AG04450 (cell line): ENCODE results near the gene IMMP1L. TPM values are rescaled to one million over a fixed set of nuclear protein-coding genes. Genes with fewer than 3 reads are reported as not detected.

Source experiments
- CTCF ChIA-PET: fragments of 300-600, 350-600 bp; formaldehyde crosslinking; extraction: SDS; loops from one replicate; lab custom pipeline; 2022; ENCODE audit warnings: antibody characterized with exemption, inconsistent platforms; lab: Charles Lee
- POLR2A ChIA-PET: fragments of 350-600 bp; formaldehyde crosslinking; extraction: SDS; loops from one replicate; lab custom pipeline; 2021; ENCODE audit warnings: antibody characterized with exemption, inconsistent platforms; lab: Yijun Ruan, JAX
- DNase-seq: peaks from one replicate; pipeline ENCODE4 v3.0.0-alpha.2; 2011; ENCODE audit warnings: low read depth, low spot score
- H3K27ac ChIP-seq: one replicate; pipeline ENCODE4 v1.5.1; 2012; ENCODE audit warnings: low read depth, low read length, control low read depth
- H3K27me3 ChIP-seq: one replicate; pipeline ENCODE4 v1.6.0; 2012; ENCODE audit warnings: low read length; ENCODE audit not compliant: control insufficient read depth, insufficient read depth
- H3K4me3 ChIP-seq: 2 replicates; pipeline ENCODE4 v1.5.1; 2011; ENCODE audit warnings: mild to moderate bottlenecking, low read depth, low read length, control low read depth
- H3K9me3 ChIP-seq: 2 replicates; pipeline ENCODE4 v1.5.1; 2012; ENCODE audit warnings: low read length; ENCODE audit not compliant: control insufficient read depth, insufficient read depth
- polyA plus RNA-seq: library from polyadenylated mRNA; depleted of rRNA; stranded (reverse); fragments of >200 nt; gene quantifications from 2 replicates; pipeline ENCODE4 v1.2.3, GENCODE V29; 2011
- TF ChIP-seq, protein P1 (sequence below): IDR thresholded peaks from 2 replicates; pipeline ENCODE4 v1.5.1; 2011; ENCODE audit warnings: low read depth, low read length, control low read depth, inconsistent platforms

Gene IMMP1L
- polyA plus RNA-seq, 1 experiment: 23.9 TPM

DNA sequence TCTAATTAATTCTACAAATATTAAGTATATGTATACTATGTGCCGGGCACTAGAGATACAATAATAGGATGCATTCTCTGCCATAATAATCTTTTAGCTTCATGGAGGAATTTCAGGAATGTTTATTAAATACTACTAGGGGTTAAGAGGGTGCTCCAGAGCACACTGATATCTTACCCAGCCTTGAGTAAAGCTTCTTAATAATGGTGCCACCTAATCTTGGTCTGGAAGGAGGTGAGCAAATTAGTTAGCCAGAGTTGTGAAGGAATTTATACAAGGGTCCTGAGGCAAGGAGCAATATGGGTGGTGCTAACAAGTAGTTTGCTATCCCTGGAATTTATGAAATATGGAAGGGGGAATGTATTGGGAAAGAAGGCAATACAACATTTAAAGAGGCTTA lies 21.9 kb upstream of the IMMP1L start:
- TF ChIP-seq, protein P1, sequence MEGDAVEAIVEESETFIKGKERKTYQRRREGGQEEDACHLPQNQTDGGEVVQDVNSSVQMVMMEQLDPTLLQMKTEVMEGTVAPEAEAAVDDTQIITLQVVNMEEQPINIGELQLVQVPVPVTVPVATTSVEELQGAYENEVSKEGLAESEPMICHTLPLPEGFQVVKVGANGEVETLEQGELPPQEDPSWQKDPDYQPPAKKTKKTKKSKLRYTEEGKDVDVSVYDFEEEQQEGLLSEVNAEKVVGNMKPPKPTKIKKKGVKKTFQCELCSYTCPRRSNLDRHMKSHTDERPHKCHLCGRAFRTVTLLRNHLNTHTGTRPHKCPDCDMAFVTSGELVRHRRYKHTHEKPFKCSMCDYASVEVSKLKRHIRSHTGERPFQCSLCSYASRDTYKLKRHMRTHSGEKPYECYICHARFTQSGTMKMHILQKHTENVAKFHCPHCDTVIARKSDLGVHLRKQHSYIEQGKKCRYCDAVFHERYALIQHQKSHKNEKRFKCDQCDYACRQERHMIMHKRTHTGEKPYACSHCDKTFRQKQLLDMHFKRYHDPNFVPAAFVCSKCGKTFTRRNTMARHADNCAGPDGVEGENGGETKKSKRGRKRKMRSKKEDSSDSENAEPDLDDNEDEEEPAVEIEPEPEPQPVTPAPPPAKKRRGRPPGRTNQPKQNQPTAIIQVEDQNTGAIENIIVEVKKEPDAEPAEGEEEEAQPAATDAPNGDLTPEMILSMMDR: no peak
- H3K4me3 ChIP-seq: no peak overlapping the region
- no peaks in the 10 kb centered on the region for H3K27me3 ChIP-seq
- CTCF ChIA-PET: no interaction called here
- H3K9me3 ChIP-seq: no peaks in the 10 kb centered on the region
- H3K27ac ChIP-seq: no peak overlapping the region
- POLR2A ChIA-PET: no interaction called here
- DNase-seq: no peak

DNA sequence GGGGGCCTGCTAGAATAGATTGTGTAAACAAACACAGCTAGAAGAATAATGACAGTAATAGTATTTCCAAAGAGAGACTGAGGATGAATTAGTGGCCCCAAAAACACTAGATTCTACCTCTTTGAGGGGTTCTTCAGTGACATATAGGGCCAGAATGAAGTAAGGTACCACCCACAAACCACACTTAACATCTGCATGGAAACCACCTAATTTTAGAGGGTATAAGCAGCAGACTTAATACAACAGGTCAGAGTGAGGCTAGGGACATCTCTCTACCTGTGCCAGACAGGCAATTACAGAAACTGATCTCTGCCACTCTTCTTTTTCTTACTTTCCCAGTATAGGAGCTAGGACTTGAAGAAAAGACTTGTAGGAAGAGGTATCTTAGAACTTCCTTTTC lies 20.3 kb upstream of the IMMP1L start:
- no peak overlapping the region for H3K4me3 ChIP-seq
- no peak overlapping the region for H3K27ac ChIP-seq
- ChIA-PET POLR2A (no interaction called here), CTCF (no interaction called here)
- H3K27me3 ChIP-seq: no peaks in the 10 kb centered on the region
- no peak for DNase-seq
- no peaks in the 10 kb centered on the region for H3K9me3 ChIP-seq
- TF ChIP-seq, protein P1: no peak

DNA sequence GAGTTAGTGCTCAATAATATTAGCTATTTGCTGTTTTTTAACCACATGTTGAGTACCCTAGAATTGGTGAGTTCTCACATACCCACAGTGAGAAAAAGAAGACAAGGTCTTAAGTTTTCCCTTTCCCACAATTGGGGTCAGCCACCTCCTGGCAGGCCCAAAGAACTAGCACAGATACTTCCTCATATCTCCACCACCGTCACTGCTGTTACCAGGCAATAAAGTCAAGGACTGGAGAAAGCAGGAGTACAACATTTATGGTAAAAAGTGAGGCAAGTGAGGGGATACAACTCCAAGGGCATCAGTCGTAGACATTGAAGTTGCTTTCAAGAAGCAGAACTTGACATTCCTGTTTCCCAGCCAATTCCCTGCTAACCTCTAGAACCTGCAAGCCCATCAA lies 19.8 kb upstream of the IMMP1L start:
- Histone ChIP-seq H3K9me3 (no peaks in the 10 kb centered on the region), H3K27me3 (no peaks in the 10 kb centered on the region), H3K4me3 (no peak overlapping the region), H3K27ac (no peak overlapping the region)
- no peak for DNase-seq
- ChIA-PET POLR2A (no interaction called here), CTCF (no interaction called here)
- TF ChIP-seq, protein P1: no peak

DNA sequence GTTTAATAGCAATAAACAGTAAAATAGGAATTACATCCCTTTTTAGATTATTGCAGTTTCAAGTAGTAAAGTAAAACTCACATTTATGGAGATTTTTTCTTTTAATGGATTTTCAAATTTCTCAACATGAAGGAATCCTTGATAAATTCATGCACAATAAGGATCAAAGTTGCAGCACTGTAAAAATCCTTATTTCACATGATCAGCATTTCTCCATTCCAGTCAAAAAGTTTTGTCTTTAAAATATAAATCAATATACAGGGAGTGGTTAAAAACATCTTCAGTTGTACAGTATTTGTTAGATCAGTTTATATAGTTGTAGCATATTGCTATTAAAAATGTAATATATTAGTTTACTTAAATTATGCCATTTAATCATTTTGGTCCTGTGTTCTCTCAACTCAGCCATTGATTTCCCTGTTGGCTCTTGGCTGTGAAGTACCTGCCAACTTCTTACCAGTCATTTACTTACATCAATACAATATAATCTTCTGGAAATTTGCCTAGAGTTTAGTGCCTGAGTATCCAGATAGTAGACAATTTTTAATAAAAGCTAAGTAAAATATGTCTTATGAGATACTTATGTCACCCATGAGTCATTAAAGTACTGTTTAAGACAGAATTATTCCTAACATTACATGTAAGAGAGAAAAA lies 12.2 kb upstream of the IMMP1L start:
- DNase-seq: no peak
- no peaks in the 10 kb centered on the region for H3K9me3 ChIP-seq
- CTCF ChIA-PET: no interaction called here
- POLR2A ChIA-PET: interaction anchor here (0.6 kb wide), 1 partner anchor 65 kb away, joined by 3 read pairs; no protein-coding TSS in a partner anchor
- H3K27ac ChIP-seq: no peak overlapping the region
- TF ChIP-seq, protein P1: no peak
- H3K27me3 ChIP-seq: no peaks in the 10 kb centered on the region
- no peak overlapping the region for H3K4me3 ChIP-seq

DNA sequence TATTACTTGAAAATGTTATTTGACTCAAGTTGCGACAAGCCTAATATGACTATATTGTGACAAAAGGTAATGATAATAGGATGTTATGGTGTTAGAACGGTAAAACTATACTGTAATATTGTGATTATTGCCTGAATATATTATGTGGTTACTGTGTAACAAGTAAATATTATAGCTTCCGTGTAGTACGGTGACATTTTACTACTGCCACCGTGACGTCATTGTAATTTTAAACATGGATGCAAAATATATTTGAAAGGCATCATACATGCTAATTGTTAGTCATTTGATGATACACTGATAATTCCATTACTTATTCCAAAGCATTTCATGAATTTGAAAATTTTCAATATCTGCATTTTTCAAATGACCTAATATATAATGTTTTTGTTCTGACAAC lies 2.7 kb upstream of the IMMP1L start:
- Histone ChIP-seq H3K27ac (no peak overlapping the region), H3K27me3 (no peaks in the 10 kb centered on the region), H3K4me3 (no peak overlapping the region), H3K9me3 (no peaks in the 10 kb centered on the region)
- TF ChIP-seq, protein P1: no peak
- ChIA-PET POLR2A (no interaction called here), CTCF (no interaction called here)
- no peak for DNase-seq
